HS-5 (cell line): ENCODE results near the gene ZEB2.

Experiments used
- DNase-seq: peaks from one replicate; pipeline ENCODE4 v3.0.0-alpha.2; 2012; ENCODE audit warnings: low read depth

The ZEB2 gene

GRCh38 chr2:144470334-144470733 is 49.6 kb downstream of the ZEB2 start:
- DNase-seq, result no peak

- no peak for DNase-seq
Observed at GRCh38 chr2:144469798-144470197, 50.1 kb downstream of the ZEB2 start.

GRCh38 chr2:144468823-144469595 is 50.9 kb downstream of the ZEB2 start:
- no peak for DNase-seq

DNA sequence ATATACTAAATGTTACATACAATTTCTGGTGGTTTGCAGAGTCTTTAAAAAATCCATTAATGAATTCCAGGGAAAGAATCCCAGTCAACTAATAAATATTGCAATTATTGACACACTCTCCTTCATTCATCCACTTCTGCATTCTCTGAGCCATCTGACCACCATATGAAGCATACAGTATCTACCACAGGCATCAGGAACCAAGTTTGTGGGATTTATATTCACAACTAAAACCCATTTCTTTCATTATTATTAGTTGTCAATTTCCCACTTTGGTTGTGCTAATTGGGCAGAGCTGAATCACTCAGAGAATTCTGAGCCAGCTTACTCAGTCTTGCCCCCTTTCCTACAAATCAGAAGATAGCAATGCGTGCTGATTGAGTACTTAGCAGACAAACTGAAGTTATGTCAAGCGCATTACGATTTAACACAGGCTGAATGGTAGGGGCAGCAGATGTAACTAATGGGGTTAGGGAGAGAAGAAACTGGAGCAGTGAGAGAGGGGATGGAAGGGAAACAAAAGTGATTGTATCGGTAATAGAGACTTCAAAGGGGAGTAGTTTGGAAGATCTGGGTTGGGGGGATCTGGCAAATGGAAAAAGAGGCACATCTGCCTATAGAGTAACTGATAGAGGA is 52.3 kb downstream of the ZEB2 start:
- no peak for DNase-seq

- no peak for DNase-seq
Observed at GRCh38 chr2:144466637-144467036, 53.3 kb downstream of the ZEB2 start.

- DNase-seq, result no peak
Observed at GRCh38 chr2:144465749-144466148, 54.2 kb downstream of the ZEB2 start.

GRCh38 chr2:144464730-144465129 is 55.2 kb downstream of the ZEB2 start:
- DNase-seq, result no peak

DNA sequence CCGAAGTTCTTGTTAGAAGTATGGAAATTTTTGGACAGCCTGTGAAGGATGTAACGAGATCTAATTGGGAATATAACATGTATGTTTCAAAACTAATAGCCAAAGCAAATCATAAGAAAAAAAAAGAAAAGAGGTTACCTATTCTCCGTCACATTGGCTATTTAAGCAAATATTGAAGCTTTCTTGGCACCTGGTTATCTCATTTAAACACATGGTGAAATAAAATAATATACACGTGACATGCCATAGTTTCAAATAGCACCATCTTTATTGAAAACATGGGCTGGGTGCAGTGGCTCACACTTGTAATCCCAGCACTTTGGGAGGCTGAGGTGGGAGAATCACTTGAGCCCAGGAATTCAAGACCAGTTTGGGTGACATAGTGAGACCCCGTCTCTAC is 56.7 kb downstream of the ZEB2 start:
- no peak for DNase-seq

- no peak for DNase-seq
Observed at GRCh38 chr2:144462266-144462665, 57.7 kb downstream of the ZEB2 start.

GRCh38 chr2:144461308-144461766 is 58.6 kb downstream of the ZEB2 start:
- no peak for DNase-seq

- no peak for DNase-seq
Observed at GRCh38 chr2:144460727-144461307, 59.1 kb downstream of the ZEB2 start.

GRCh38 chr2:144459937-144460336 is 60.0 kb downstream of the ZEB2 start:
- DNase-seq, result no peak

DNA sequence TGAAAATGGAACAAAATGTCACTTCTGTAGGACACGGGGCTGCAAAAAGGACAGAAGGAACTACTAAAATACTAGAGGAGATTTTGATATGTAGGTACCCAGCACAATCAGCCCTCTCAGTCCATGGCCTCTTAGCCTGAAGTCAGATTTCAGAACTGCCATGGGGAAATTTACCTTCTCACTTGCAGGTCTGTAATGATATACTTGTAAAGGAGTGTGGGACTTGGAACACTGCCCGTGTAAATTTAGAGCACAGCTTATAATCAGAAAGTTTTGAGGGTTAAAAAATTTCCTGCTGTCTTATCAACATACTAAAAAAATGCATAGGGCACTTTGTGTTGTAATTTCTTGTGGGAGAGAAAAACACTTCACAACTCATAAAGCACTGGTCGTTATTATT is 60.6 kb downstream of the ZEB2 start:
- DNase-seq, result no peak

- no peak for DNase-seq
Observed at GRCh38 chr2:144458541-144458940, 61.4 kb downstream of the ZEB2 start.

GRCh38 chr2:144456680-144457079 is 63.2 kb downstream of the ZEB2 start:
- DNase-seq, result peak; percentile 46

DNA sequence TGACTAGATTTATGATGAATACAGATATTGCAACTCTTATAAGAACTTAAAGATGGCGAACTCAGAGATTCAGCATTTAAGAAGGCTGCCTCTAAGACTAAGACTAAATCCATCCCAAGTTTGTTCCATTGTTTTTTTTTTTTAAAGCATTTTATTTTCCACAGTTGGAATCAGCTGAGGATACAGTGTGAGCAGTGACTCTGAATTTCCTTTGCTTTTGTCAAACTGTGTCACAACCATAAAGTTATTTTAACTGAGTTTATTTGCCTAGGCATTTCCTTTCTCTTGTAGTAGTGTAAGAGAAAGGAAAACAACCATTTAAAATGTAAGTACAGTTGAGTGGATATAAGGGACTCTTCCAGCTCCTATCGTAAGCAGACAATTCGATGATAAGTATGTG is 63.9 kb downstream of the ZEB2 start:
- no peak for DNase-seq

DNA sequence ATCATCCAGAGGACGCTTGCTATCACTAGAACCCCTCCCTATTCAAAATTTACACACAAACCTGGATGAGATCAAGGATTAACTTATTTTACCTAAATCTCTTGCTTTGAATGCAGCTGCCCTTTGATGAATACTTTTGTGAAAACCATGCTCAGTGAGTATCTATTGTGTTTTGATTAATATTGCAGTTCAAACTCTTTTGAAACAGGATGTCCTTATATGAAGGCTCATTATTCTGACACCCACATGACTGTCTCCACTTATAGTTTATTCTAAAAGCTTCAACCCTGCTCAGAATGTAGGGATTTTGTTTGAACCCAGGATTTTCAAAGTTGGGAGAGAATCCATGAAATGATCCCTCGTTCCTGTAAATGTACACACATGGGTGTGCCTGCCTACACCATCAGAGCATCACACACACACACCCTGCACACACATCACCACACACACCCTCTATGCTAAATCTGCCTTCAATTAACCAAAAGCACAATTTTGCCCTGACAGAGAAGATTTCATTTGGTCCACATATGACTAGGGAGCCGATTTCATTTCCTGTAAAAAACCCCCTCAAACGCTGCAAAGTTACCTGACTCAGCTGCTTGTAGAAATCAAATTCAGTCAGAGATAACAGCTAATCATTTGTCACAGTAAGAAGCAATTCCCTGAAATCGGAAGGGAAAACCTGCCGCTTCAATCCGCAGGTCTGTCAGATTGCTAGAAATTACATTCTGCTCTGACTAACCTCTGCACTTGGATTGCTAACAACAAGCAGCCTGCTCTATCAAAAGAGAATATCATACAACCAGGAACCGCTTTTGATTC is 65.2 kb downstream of the ZEB2 start:
- peak; percentile 2 for DNase-seq

GRCh38 chr2:144453486-144454158 is 66.3 kb downstream of the ZEB2 start:
- no peak for DNase-seq

DNA sequence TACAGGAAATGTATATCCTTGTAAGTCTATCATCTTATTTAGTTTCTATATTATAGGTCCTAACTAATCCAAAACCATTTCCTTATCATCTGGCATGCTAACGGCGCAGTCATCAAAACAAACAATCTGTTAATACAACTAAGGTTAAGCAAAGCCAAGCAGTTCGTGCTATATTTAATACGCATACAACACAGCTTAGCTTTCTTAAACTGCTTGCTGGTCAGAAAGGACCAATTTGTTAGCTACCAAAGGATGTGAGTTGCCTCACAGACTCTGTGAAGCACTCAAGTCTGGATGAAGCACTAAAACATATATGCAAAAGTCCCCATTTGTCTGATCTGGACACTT is 67.0 kb downstream of the ZEB2 start:
- no peak for DNase-seq

DNA sequence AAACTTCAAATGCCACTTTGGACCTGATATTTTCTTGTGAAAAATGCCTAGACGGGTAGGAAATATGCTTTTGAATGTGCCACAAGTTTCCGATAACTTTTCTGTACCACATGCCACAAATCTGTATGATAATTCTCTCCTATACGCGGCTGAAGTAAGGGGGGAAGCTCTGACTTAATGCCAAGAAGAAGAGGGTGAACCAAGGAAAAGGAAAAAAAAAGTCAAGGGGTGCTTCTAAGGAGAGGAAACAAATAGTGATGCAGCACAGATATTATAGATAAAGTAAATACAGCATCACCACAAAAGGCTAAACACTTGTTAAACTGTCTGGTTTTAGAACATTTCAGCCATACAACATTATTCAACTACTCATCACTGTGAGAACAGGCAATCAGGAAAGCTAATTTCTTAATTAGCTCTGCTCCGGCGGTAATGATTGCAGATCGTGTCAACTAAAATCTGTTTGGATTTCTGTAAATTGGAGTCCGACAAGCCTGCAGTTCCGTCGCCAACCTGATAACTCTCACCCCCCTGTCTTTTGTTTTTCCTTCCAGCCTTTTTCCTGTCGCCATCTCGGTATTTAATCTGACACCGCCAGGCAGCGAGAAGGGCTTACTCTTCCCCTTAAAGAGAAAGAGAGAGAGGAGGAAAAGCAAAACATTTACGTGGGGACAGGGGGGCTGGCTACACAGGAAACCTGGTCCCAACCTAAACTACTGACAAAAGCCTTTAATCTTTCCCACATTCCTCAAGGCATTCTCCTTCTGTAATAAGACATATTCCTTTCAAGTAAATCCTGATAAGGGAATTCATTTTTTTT is 67.5 kb downstream of the ZEB2 start:
- DNase-seq, result no peak

DNA sequence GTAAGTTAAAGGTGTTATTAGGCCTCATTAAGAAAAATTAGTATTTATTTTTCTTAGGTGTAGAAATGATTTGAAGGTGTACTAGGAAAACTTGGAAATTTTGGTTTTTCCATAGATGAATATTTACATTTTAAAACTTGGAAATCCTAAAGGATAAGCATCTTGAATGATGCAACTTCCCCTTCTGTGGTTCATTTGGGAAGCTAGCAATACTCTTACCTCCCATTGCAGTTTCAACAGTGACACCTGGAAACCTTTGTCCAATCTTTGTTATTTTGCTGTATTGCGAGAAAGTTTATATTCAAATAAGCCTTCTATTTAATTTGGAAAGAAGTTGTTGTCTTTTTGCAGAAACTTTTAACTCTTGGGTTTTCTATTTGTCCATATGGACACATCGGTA is 68.5 kb downstream of the ZEB2 start:
- no peak for DNase-seq
